Esophagus (tissue), 2 donors: Measurements from ENCODE around the gene FBXL22. TPM values are rescaled to one million over a fixed set of nuclear protein-coding genes. Genes with fewer than 3 reads are reported as not detected.
"Not testable (repeated sequence)": the region's sequence is repeated elsewhere in the genome, so short reads cannot be mapped to it uniquely, and the experiment has no call there.

ENCODE experiments used
- H3K27ac ChIP-seq, 2 donors: one replicate each; pipeline ENCODE4 v1.5.1; 2013; ENCODE audit warnings: low read depth in 2 of 2, mild to moderate bottlenecking in 2 of 2, inconsistent platforms in 1 of 2, low read length in 1 of 2, moderate library complexity in 1 of 2
- H3K27me3 ChIP-seq, 2 donors: one replicate each; pipeline ENCODE4 v1.6.1; 2013; ENCODE audit warnings: low read length in 2 of 2, control low read depth in 1 of 2, mild to moderate bottlenecking in 1 of 2; ENCODE audit not compliant: insufficient read depth in 2 of 2, control insufficient read depth in 1 of 2
- H3K36me3 ChIP-seq, 2 donors: one replicate each; pipeline ENCODE4 v1.6.1; 2013; ENCODE audit warnings: low read length in 1 of 2; ENCODE audit not compliant: control insufficient read depth in 2 of 2, insufficient read depth in 2 of 2
- H3K4me1 ChIP-seq, 2 donors: one replicate each; pipeline ENCODE4 v1.6.1; 2013; ENCODE audit warnings: low read length in 1 of 2; ENCODE audit not compliant: control insufficient read depth in 2 of 2, insufficient read depth in 2 of 2
- H3K4me3 ChIP-seq, 2 donors: one replicate each; pipeline ENCODE4 v1.5.1; 2013; ENCODE audit warnings: low read length in 2 of 2, mild to moderate bottlenecking in 2 of 2, low read depth in 1 of 2, moderate library complexity in 1 of 2
- H3K9me3 ChIP-seq, 2 donors: one replicate each; pipeline ENCODE4 v1.6.1; 2013; ENCODE audit warnings: mild to moderate bottlenecking in 2 of 2, low read depth in 1 of 2, low read length in 1 of 2, moderate library complexity in 1 of 2; ENCODE audit not compliant: control insufficient read depth in 2 of 2, insufficient read depth in 1 of 2
- WGBS, 2 donors: extraction: QIAGEN DNeasy Blood & Tissue Kit; methylation state at CpG; one replicate each; pipeline ENCODE4 v1.1.7; 2013; 5-methylcytosine and 5-hydroxymethylcytosine counted together
- polyA plus RNA-seq, 2 donors: library from polyadenylated mRNA; stranded (reverse); fragments of 200-250 nt; gene quantifications; one replicate each; pipeline ENCODE4 v1.2.3, GENCODE V29; 2013
- donor health status: healthy with polysubstance abuse.
- donor health status: Bipolar disorder and iron deficiency.

The FBXL22 gene
- polyA plus RNA-seq, 2 donors = 2.8 to 4.5 TPM

GRCh38 chr15:63606308-63606707 is 9.1 kb downstream of the FBXL22 start:
- WGBS, 2 donors = 61 to 66% methylated on average over 2 of the region's 2 CpGs
- H3K9me3 ChIP-seq = no peaks in the 10 kb centered on the region
- peaks cover 2 to 14% of the 10 kb centered on the region in 2 donors for H3K36me3 ChIP-seq
- no peaks in the 10 kb centered on the region for H3K27me3 ChIP-seq
- peaks cover 0 to 2% of the 10 kb centered on the region in 2 donors for H3K4me1 ChIP-seq
- H3K27ac ChIP-seq = no peak overlapping the region
- H3K4me3 ChIP-seq = no peak overlapping the region

DNA sequence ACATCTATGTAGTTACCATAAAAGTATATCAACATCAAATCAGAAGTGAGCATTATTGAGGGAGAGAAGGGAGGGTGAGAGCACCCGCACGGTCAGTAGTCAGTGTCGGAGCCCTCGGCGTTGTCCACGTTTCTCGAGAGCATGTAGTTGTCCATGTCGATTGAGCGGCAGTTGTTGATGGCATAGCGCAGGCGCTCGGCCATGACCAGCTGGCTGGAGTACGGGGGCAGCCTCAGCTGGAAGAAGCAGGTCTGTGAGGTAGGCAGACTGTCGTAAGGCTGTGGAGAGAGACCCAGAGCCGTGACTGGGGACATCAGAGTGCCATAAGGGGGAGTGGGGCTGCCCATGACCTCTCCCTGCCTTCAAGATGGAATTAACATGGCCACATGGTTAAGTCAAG is 11.8 kb downstream of the FBXL22 start:
- Histone ChIP-seq H3K27me3 (no peaks in the 10 kb centered on the region), H3K27ac (no peak overlapping the region), H3K36me3 (peaks cover 5 to 22% of the 10 kb centered on the region in 2 donors), H3K9me3 (no peaks in the 10 kb centered on the region), H3K4me1 (no peaks in the 10 kb centered on the region), H3K4me3 (no peak overlapping the region)
- WGBS, 2 donors = 94 to 95% methylated on average over 15 of the region's 15 CpGs

- Histone ChIP-seq H3K4me3 (no peak overlapping the region), H3K27me3 (no peaks in the 10 kb centered on the region), H3K36me3 (peaks cover 7 to 22% of the 10 kb centered on the region in 2 donors), H3K4me1 (no peaks in the 10 kb centered on the region), H3K27ac (no peak overlapping the region), H3K9me3 (no peaks in the 10 kb centered on the region)
- WGBS, 2 donors = 88 to 89% methylated on average over 6 of the region's 6 CpGs
Observed at GRCh38 chr15:63609448-63609847, 12.3 kb downstream of the FBXL22 start.

- Histone ChIP-seq H3K9me3 (no peaks in the 10 kb centered on the region), H3K4me1 (no peaks in the 10 kb centered on the region), H3K4me3 (no peak overlapping the region), H3K27ac (peak overlapping the region; percentile 31 to 78), H3K27me3 (no peaks in the 10 kb centered on the region), H3K36me3 (peaks cover 7 to 28% of the 10 kb centered on the region in 2 donors)
- whole genome bisulfite sequencing, 2 donors = 1 to 4% methylated on average over 6 of the region's 6 CpGs
Observed at GRCh38 chr15:63610209-63610841, 13.1 kb downstream of the FBXL22 start.

DNA sequence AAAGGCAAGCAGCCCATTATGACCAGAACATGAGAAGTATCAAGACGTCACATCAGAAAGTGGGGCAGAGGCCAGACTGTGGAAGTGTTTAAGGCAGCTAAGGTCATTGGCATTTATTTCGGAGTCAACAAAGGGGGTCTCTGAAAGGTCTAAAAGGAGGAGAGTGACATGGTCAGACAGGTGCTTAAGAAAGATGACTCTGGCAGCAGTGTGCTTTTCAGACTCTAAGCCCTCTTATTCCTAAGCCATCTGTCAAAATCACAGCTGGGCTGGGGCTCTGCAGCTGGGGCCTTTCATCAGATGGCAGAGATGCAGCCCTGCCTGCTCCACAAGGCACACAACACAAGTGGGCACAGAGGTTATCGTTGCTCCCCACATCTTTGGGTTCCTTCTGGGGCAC is 14.0 kb downstream of the FBXL22 start:
- Histone ChIP-seq H3K27ac (peak overlapping the region in 1 of 2 donors; percentile 24), H3K27me3 (no peaks in the 10 kb centered on the region), H3K36me3 (peaks cover 7 to 28% of the 10 kb centered on the region in 2 donors), H3K4me1 (no peaks in the 10 kb centered on the region), H3K9me3 (no peaks in the 10 kb centered on the region), H3K4me3 (no peak overlapping the region)
- 64 to 66% methylated on average over 3 of the region's 3 CpGs for WGBS, 2 donors

GRCh38 chr15:63612300-63612699 is 15.1 kb downstream of the FBXL22 start:
- H3K4me3 ChIP-seq = no peak overlapping the region
- H3K9me3 ChIP-seq = no peaks in the 10 kb centered on the region
- peaks cover 7 to 31% of the 10 kb centered on the region in 2 donors for H3K36me3 ChIP-seq
- peaks cover 0 to 3% of the 10 kb centered on the region in 2 donors for H3K4me1 ChIP-seq
- no peak overlapping the region for H3K27ac ChIP-seq
- H3K27me3 ChIP-seq = no peaks in the 10 kb centered on the region
- WGBS, 2 donors = 96 to 98% methylated on average over 15 of the region's 15 CpGs

DNA sequence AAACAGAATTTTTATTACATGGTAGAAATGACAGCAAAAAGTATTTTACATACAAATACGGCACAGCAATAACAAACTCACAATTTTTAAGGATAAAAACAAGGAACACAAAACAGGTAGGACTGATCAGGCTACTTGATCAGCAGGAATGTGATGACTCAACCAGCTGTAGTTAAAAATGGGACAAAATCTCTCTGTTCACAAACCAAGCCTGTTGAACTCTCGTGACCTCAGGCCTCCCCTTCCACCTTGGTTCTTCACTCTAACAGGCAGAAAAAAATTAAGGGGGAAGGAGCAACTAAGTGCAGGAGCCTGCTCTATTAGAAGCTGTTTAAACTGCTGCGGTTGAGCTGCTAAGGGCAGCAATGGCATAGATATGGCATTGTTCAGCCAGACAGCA is 18.7 kb downstream of the FBXL22 start:
- Histone ChIP-seq H3K4me3 (no peak overlapping the region), H3K36me3 (peaks cover 7 to 17% of the 10 kb centered on the region in 2 donors), H3K4me1 (peaks cover 0 to 3% of the 10 kb centered on the region in 2 donors), H3K27me3 (no peaks in the 10 kb centered on the region), H3K9me3 (no peaks in the 10 kb centered on the region), H3K27ac (no peak overlapping the region)
- WGBS, 2 donors = 75 to 79% methylated on average over 3 of the region's 3 CpGs

DNA sequence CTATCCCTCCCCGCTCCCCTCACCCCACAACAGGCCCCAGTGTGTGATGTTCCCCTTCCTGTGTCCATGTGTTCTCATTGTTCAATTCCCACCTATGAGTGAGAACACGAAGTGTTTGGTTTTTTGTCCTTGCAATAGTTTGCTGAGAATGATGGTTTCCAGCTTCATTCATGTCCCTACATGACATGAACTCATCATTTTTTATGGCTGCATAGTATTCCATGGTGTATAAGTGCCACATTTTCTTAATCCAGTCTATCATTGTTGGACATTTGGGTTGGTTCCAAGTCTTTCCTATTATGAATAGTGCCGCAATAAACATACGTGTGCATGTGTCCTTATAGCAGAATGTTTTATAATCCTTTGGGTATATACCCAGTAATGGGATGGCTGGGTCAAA is 20.0 kb downstream of the FBXL22 start:
- not testable (repeated sequence) for H3K9me3 ChIP-seq, H3K4me3 ChIP-seq, H3K4me1 ChIP-seq, H3K27me3 ChIP-seq, H3K27ac ChIP-seq
- WGBS, 2 donors = 97% methylated on average over 4 of the region's 4 CpGs
- peaks cover 3 to 15% of the 10 kb centered on the region in 2 donors for H3K36me3 ChIP-seq

DNA sequence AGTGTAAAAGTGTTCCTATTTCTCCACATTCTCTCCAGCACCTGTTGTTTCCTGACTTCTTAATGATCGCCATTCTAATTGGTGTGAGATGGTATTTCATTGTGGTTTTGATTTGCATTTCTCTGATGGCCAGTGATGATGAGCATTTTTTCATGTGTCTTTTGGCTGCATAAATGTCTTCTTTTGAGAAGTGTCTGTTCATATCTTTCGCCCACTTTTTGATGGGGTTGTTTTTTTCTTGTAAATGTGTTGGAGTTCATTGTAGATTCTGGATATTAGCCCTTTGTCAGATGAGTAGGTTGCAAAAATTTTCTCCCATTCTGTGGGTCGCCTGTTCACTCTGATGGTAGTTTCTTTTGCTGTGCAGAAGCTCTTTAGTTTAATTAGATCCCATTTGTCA is 20.4 kb downstream of the FBXL22 start:
- H3K4me3 ChIP-seq, H3K27ac ChIP-seq, H3K36me3 ChIP-seq, H3K27me3 ChIP-seq, H3K4me1 ChIP-seq, H3K9me3 ChIP-seq: not testable (repeated sequence)
- WGBS, 2 donors = 97 to 98% methylated on average over 2 of the region's 3 CpGs

GRCh38 chr15:63620760-63621159 is 23.6 kb downstream of the FBXL22 start:
- peaks cover 10 to 13% of the 10 kb centered on the region in 2 donors for H3K36me3 ChIP-seq
- H3K4me3 ChIP-seq, H3K27me3 ChIP-seq, H3K4me1 ChIP-seq, H3K9me3 ChIP-seq, H3K27ac ChIP-seq: not testable (repeated sequence)
- no CpG with 5 or more reads among the region's 2 CpGs for WGBS, 2 donors
